UCSD-AML1 (cell line): Measurements from ENCODE around the gene TPSAB1.
A peak's percentile ranks its signal among the peaks of the same experiment; 100 is the strongest.

Source experiments
- DNase-seq: peaks from one replicate; lab custom pipeline; 2025; ENCODE audit not compliant: unreplicated experiment; lab: John Stamatoyannopoulos, UW

The TPSAB1 gene

DNA sequence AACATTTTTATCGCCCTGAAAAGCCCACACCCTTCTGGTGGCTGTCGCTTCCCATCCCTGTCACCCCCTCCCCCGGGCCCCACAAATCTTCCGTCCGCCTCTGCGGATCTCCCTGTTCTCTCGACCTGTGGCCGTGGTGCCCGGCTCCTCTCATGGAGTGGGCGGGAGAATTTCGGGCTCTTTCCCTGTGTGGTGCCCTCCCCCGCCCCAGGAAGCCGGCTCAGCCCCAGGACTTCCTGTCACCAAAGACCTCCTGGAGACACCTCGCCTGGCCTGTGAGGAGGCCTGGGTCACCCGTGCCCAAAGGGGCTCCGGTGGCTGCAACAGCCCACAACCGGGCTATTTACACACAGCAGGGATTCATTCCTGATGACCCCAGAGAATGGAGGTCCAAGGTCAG, 42.8 kb downstream of the TPSAB1 start:
- DNase-seq = peak; percentile 34

DNA sequence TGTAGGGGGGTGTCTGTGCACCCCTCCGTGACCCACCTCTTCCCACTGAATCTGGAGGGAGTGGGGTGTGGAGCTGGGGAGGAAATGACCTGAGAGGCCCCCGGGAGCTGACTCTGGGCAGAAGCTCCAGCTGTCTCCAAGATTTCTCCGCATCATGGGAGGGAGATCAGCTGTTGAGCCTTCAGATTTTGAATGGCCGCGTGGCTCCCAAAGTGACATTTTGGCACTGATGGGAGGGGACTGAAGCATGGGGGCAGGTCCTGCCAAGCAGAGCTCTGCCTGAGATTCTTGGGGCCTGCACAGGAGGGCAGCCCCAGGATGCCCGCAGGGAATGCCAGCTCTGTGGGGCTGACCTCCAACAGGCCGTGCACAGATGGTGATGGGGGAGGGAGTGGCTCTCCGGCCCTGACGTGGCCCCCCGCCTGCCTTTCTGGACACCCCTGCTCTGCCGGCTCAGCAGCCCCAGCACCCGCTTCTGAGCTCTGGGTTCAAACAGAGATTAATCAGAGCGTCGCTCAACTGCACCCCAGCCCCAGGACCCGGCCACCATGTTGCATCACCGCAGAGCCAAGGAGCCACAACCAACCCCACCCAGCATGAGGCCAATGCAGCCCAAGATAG, 43.6 kb downstream of the TPSAB1 start:
- no peak for DNase-seq

DNA sequence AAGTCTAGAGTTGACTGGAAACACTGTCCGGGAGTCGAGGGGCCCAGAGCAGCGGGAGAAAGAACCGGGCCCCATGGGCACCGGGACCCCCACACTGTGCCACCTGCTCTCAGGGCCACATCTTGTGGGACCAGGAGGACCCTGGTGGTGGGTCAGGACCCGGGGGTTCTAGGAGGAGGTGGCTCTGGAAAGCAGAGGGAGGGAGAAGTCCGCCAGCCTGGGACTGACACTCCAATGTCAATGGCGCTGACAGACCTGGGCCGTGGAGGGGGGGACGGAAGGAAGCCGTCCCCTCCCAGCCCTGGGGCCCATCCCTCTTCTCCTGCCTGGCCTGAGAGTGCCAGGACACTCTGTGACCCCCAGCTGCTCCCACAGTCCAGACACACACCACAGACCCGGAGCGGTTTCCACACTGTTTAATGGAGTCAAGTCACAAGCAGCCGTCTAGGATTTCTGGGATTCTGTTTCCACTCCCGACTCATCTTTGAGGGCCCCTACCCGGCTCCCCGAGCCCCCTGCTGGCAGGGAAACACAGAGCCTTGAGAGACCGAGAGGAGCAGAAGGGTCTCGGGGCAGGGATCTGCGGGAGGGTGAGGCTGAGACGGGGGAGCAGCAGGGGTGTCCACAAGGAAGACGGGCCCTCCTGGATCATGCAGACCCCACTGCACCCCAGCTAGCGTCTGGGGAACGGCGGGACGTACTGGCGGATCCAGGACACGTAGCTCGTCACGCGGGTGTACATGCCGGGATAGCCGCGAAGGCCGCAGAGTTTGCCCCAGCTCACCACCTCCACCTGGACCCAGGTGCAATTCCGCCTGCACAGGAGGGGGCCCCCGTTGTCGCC, 45.4 kb downstream of the TPSAB1 start:
- DNase-seq = no peak

DNA sequence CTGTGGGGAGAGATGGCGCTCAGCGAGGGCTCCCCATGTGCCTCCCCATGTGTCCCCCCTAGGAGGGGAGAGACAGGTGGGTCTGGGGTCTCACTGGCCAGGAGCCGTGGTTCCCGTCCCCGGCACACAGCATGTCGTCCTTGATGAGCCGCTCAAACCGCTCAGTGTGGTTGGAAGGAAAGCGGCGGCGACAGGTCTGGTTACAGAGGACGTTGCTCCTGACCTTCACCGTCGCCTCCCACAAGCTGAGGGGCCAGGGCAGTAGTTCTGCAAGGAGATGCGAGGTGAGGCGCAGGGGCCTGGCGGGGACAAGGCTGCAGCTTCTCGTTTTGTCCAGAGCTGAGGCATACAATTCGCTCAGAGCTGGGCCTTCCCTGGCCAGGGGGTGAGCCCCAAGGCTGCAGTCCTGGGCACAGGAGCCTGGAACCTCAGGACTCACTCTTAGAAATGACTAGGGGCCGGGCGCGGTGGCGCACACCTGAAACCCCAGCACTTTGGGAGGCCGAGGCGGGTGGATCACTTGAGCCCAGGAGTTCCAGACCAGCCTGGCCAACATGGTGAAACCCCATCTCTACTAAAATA, 46.1 kb downstream of the TPSAB1 start:
- no peak for DNase-seq

DNA sequence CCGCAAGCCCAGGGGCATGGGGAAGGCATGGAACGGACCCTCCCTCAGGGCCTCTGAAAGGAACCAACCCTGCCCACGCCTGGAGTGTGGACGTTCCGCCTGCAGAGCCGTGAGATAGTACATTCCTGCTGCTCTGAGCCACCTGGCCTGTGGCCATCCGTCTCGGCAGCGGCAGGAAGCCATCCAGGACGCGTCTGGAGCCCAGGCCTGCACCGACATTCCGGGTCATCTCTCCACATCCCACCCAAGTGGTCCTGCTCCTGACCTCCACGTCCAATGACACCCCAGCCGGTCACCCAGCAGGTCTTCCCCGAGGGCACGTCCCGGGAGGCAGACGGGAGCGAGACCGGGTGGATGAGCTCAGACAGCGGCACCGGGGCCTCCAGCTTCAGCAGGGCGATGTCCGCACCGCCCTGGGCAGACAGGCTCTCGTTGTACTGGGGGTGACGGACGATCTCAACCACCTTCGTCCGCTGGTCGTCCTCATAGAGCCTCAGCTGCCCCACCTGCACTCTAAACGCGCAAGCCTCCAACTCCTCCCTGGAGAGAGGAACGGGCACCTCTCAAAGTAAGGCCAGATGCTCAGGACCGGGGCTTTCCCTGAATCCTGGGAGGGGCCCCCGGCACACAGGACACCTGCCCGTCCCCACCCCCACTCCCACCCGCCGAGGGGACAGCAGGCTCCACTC, 47.6 kb downstream of the TPSAB1 start:
- DNase-seq = no peak

DNA sequence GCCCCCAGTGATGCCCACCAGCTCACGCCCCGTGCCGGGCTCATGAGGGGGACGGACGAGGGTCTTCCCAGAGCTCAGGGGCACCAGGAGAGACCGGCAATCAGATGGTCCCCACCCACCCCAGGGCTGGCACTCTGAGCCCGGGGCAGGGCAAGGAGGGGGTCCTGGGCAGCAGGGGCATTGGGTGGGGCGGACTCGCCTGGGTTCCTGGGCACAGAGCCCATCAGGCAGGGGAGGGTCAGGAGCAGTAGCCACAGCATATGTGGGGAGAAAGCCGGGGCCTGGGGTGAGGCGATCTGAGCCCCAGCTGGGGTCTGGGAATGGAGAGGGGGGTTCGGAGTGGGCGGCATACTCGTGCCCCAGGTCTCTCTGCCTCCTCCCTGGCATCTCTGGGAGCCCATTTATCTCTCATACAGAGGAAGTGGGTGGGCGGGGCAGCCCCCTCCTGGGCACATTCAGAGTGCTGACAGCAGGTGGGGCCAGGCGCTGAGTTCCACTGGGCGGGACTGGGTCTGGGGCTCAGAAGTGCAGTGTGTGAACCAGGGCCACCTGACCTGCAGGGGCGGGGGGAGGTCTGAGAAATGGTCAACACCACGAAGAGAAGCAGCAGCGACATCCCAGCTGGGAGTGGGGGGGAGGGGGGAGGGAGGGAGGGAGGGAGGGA, 48.4 kb downstream of the TPSAB1 start:
- DNase-seq = no peak

DNA sequence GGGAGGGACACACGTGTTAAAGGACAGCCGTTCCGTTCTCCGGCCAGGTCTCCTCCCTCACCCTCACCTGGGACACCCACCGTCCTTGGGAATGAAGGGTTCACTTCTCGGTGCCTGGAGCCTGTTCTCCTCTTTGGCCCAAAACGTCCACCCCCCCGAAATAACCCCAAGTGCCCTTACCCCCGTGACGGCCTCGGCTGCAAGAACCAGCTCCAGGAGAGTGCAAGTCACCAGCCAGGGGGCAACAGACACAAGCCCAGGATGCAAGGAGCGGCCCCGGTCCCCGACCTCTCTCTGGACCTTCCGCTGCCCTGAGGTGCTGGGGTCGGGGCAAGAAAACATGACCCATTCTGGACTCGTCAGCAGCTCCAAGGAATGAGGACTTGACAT, 49.0 kb downstream of the TPSAB1 start:
- no peak for DNase-seq

DNA sequence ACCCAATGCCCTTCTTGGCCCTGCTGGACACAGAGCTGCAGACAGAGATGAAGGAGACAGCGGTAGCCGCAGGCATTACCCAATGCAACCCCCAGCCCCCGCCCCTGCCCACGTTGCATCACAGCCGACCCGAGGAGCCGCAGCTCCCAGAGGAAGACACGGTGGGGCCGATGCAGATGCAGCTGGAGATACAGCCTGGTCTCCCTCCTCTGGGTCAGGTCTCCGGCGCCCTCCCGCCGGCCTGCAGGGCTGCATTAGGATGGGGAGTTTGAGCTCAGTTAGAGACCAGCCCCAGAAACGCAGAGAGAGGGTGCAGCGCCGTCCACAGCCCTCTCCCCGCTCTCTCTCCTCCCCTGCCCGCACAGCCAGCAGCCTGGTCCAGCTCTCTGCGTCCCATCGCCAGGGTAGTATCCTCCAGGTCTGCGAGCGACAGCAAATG, 49.6 kb downstream of the TPSAB1 start:
- DNase-seq = no peak

DNA sequence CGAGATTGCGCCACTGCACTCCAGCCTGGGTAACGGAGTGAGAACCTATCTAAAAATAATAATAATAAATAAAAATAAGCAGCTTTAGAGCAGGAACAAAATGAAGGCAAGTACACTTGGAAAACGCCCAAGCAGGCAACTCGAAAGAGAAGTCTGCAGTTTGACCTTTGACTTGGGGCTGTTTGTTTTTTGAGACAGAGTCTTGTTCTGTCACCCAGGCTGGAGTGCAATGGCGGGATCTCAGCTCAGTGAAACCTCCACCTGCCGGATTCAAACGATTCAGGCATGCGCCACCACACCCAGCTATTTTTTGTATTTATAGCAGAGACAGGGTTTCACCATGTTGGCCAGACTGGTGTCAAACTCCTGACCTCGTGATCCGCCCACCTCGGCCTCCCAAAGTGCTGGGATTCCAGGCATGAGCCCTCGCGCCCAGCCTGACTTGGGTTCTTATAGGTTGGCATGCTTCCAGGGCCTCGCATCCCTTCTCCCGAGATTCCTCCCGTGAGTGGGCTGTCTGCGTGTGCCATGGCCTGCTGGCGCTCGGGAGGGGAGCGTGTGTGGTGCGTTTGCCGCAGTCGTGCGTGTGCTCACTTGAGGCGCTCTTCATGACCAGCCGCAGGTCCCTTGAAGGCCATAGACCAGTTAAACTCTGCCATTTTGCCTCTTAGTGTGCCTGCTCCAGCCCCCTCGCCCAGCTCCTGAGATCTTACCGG, 50.5 kb downstream of the TPSAB1 start:
- DNase-seq = no peak

DNA sequence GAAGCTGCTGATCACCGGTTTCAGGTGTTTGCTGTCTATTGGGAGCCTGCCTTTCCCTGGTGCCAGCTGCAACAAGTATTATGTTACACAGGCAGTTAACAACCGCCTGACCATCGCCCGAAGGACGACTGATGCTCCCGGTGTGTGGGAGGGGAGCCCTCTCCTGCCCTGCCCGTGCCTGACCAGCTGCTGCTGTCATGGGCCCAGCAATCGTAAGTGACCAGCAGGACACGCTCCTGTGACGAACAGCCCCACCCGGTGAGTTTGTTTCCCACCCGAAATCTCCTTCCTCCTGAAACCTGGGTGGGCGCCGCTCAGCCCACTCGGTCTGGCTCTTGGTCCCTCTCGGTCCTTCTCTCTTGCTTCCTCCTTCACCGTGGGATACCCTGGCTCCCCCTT, 51.1 kb downstream of the TPSAB1 start:
- no peak for DNase-seq
